ENCODE measurements around the gene UNC13A.

GRCh38 chr19:17614476-17614875, 73.7 kb downstream of the UNC13A start:
- TF ChIP-seq CTCF (IDR thresholded peaks at IDR 0.05) (no peak), POLR2A (IDR thresholded peaks at IDR 0.05) (no peak)
